H1 (cell line): ENCODE results near the gene SURF2. TPM values are rescaled to one million over a fixed set of nuclear protein-coding genes. Genes with fewer than 3 reads are reported as not detected.

Experiments
- BCL11A ChIP-seq, 2 experiments: IDR thresholded peaks; one replicate each; pipeline ENCODE4 v1.6.1; 2011; ENCODE audit warnings: low read depth in 2 of 2, low read length in 2 of 2, mild to moderate bottlenecking in 2 of 2
- CBX5 ChIP-seq: fragments of 300-800, 300-1000 bp; sonication (generic); IDR thresholded peaks from 2 replicates; pipeline ENCODE4 v1.7.1; 2016; ENCODE audit warnings: antibody characterized with exemption, low read length, low read depth
- CHD2 ChIP-seq: IDR thresholded peaks from 2 replicates; pipeline ENCODE4 v1.6.1; 2012; ENCODE audit warnings: low read length, improper control_type of control experiment
- CREB1 ChIP-seq: IDR thresholded peaks from 2 replicates; pipeline ENCODE4 v1.6.1; 2012; ENCODE audit warnings: inconsistent platforms
- POLR2A ChIP-seq, 2 experiments: IDR thresholded peaks; 1 replicate in 1 of 2; 2 replicates in 1 of 2; pipeline ENCODE4 v1.6.1; 2011; ENCODE audit warnings: low read depth in 2 of 2, low read length in 2 of 2, mild to moderate bottlenecking in 2 of 2; ENCODE audit errors: control extremely low read depth in 1 of 2
- POLR2AphosphoS5 ChIP-seq: IDR thresholded peaks from 2 replicates; pipeline ENCODE4 v1.6.1; 2011; ENCODE audit warnings: low read depth, low read length
- SIN3A ChIP-seq, 2 experiments: IDR thresholded peaks in 1 of 2; conservative IDR thresholded peaks in 1 of 2; 2 replicates each; pipeline ENCODE4 v1.6.1; 2011 to 2012; ENCODE audit warnings: low read length in 2 of 2, improper control_type of control experiment in 1 of 2, low read depth in 1 of 2, mild to moderate bottlenecking in 1 of 2
- SP1 ChIP-seq: IDR thresholded peaks from 2 replicates; pipeline ENCODE4 v1.6.1; 2011; ENCODE audit warnings: low read depth, low read length
- TAF1 ChIP-seq: IDR thresholded peaks from 2 replicates; pipeline ENCODE4 v1.6.1; 2011; ENCODE audit warnings: mild to moderate bottlenecking, low read depth, low read length
- TAF7 ChIP-seq: optimal IDR thresholded peaks from 2 replicates; pipeline ENCODE3; 2011; ENCODE audit warnings: low read depth, mild to moderate bottlenecking, inconsistent platforms, low read length, moderate library complexity, borderline replicate concordance
- TBP ChIP-seq: IDR thresholded peaks from 2 replicates; pipeline ENCODE4 v1.6.1; 2011; ENCODE audit warnings: low read depth, low read length, improper control_type of control experiment
- TCF12 ChIP-seq: IDR thresholded peaks from 2 replicates; pipeline ENCODE4 v1.6.1; 2011; ENCODE audit warnings: low read depth, mild to moderate bottlenecking, low read length
- TEAD4 ChIP-seq: IDR thresholded peaks from 2 replicates; pipeline ENCODE4 v1.6.1; 2012; ENCODE audit warnings: low read depth, low read length, inconsistent platforms, mixed read lengths
- polyA plus RNA-seq, 7 experiments: library from polyadenylated mRNA; depleted of rRNA in 3 of 7; stranded (reverse) in 5 of 7; unstranded in 2 of 7; fragments of >200 nt in 5 of 7; fragments of 200-250 nt in 2 of 7; gene quantifications; 1 replicate in 5 of 7; 2 replicates in 1 of 7; 4 replicates in 1 of 7; pipeline versions ENCODE4 v1.2.1 to v1.2.3, GENCODE V29; 2011 to 2013; ENCODE audit warnings: missing spikeins in 2 of 7, mixed read lengths in 2 of 7
- total RNA-seq: library from RNA; stranded (reverse); fragmentation: NEBNext Ultra II Directional; extraction: Animal tissue kit (Norgen Biotek cat#: 25700); gene quantifications from 2 replicates; pipeline ENCODE4 v1.2.1, GENCODE V29; 2021
- TF ChIP-seq, protein P1 (sequence below): IDR thresholded peaks from 2 replicates; pipeline ENCODE4 v1.6.1; 2011; ENCODE audit warnings: low read length, improper control_type of control experiment
- TF ChIP-seq, protein P2 (sequence below): IDR thresholded peaks from 2 replicates; pipeline ENCODE4 v1.6.1; 2012; ENCODE audit warnings: inconsistent platforms

Gene SURF2
- total and polyA plus RNA-seq, 2 of the 8 experiments (the other 6 are each of a cell fraction or from before 2014, with no cell fraction given), result 36.6 to 37.7 TPM

- TF ChIP-seq TCF12, result 0 out of 2 replicates have a peak, but pooled peaks have one; percentile 25
- TF ChIP-seq TAF1, result peak; percentile 99
- peak in 1 of 2 experiments; percentile 97; a peak in 1 of 3 replicates for TF ChIP-seq POLR2A (IDR thresholded peaks at IDR 0.05; ENCODE audit: control extremely low read depth in 1 of 2, low read depth in 2 of 2, low read length in 2 of 2)
- peak; percentile 98 for TF ChIP-seq CHD2
- TF ChIP-seq SP1, result peak; percentile 64; the same call in 1 of the 2 replicates
- TF ChIP-seq SIN3A (conservative IDR thresholded peaks at IDR 0.05 in 1 of 2, IDR thresholded peaks at IDR 0.05 in 1 of 2; ENCODE audit: low read depth in 1 of 2, low read length in 2 of 2), result peak in 1 of 2 experiments; percentile 55; a peak in 2 of 4 replicates
- TF ChIP-seq, protein P1, sequence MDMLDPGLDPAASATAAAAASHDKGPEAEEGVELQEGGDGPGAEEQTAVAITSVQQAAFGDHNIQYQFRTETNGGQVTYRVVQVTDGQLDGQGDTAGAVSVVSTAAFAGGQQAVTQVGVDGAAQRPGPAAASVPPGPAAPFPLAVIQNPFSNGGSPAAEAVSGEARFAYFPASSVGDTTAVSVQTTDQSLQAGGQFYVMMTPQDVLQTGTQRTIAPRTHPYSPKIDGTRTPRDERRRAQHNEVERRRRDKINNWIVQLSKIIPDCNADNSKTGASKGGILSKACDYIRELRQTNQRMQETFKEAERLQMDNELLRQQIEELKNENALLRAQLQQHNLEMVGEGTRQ, result no peak
- TF ChIP-seq CREB1, result no peak
- peak; percentile 97 for TF ChIP-seq TBP
- TF ChIP-seq BCL11A (IDR thresholded peaks at IDR 0.05; ENCODE audit: low read depth in 2 of 2, low read length in 2 of 2), result no peak
- peak; percentile 100 for TF ChIP-seq POLR2AphosphoS5
- TF ChIP-seq, protein P2, sequence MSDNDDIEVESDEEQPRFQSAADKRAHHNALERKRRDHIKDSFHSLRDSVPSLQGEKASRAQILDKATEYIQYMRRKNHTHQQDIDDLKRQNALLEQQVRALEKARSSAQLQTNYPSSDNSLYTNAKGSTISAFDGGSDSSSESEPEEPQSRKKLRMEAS, result peak; percentile 53; the same call in 1 of the 2 replicates
- TF ChIP-seq CBX5, result no peak
- 0 out of 2 replicates have a peak, but pooled peaks have one; percentile 29 for TF ChIP-seq TEAD4
- peak; percentile 99 for TF ChIP-seq TAF7
These were observed 8.2 kb upstream of the SURF2 start, which contains the start of the genes MED22 and RPL7A (continued) for GRCh38 chr9:133347985-133348717.
